GM21381 (cell line): Measurements from ENCODE around the gene HIP1.
A peak's percentile ranks its signal among the peaks of the same experiment; 100 is the strongest.
"Not testable (repeated sequence)": the region's sequence is repeated elsewhere in the genome, so short reads cannot be mapped to it uniquely, and the experiment has no call there.

Experiments
- ATAC-seq: cut with Tn5 transposase; IDR thresholded peaks from one replicate; pipeline ENCODE4 v1.9.1; 2021; ENCODE audit warnings: mild to moderate bottlenecking, moderate library complexity; ENCODE audit not compliant: unreplicated experiment

The HIP1 gene

GRCh38 chr7:75619636-75620035 lies 119.1 kb downstream of the HIP1 start:
- no peak for ATAC-seq

GRCh38 chr7:75617634-75618234 lies 121.0 kb downstream of the HIP1 start:
- ATAC-seq: peak; percentile 60

DNA sequence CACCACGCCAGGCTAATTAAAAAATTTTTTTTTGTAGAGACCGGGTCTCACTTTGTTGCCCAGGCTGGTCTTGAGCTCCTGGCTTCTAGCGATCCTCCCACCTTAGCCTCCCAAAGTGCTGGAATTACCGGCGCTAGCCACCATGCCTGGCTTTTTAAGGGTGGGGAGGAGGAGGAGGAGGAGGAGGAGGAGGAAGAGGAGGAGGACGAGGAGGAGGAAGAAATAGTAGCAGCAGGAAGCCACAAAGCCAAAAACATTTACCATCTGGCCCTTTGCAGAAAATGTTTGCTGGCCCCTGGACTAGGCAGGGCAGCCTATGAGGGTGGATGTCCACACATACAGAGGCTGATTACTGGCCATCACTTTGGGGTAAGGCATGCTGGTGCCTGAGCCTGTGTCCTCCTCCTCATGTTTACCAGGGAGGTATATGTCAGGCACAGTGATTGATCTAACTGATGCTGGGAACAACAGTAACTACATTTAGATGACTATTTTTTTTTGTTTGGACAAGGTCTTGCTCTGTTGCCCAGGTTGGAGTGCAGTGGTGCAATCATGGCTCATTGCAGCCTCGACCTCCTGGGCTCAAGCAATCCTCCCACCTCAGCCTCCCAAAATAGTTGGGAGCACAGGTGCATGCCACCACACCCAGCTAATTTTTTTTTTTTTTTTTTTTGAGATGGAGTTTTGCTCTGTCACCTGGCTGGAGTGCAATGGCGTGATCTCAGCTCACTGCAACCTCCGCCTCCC lies 122.1 kb downstream of the HIP1 start:
- ATAC-seq: no peak

- ATAC-seq: no peak
These were observed 124.3 kb downstream of the HIP1 start for GRCh38 chr7:75614401-75614800.

DNA sequence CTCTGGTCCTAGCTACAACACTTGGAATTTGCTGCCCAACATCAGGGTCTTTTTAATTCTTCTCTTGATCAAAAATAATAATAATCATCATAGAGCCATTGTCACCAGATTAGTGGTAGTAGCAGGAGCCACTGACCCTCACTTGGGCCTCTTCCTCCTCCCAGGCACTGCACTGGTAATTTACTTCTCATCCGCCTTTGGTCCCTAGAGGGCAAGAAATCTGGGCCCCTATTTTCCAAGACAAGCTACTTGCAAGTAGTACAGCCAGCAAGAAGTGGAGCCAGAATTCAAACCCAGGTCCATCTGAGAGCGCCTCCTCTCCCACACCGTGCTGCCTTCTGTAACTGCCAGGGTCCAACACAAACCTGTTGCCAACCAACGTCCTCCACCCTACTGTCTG lies 125.4 kb downstream of the HIP1 start:
- ATAC-seq: no peak

DNA sequence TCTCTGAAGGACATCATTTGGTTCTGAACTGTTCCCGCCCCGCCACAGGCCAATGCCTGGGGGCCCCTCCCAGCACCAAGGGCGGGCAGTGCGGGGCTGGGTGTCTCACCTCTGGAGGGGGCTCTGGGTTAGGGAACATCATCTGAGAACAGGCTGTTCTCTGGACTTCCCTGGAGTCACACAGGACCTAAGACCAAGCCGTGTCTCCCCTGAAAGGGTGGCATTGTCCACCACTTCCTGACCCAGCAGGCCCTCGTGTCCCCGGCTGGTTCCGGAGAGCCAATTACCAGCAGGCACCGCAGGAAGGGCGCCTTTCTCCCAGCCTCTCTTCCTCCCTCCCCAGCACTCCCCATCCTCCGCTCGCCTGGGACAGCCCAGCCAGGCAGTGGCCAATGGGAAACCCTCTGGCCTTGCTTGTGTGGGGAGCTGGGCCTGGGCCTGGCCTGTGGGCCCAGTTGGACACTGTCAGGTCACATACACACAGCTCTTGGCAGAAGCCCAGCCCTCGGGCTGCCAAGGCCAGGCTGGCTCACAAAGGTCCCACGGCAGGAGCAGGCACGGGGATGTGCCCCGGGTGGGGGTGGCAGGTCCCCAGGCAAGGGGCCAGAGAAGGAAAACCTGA lies 127.1 kb downstream of the HIP1 start:
- ATAC-seq: no peak

- not testable (repeated sequence) for ATAC-seq
These were observed 129.3 kb downstream of the HIP1 start for GRCh38 chr7:75609416-75609815.

GRCh38 chr7:75608451-75609122 lies 130.2 kb downstream of the HIP1 start:
- no peak for ATAC-seq

DNA sequence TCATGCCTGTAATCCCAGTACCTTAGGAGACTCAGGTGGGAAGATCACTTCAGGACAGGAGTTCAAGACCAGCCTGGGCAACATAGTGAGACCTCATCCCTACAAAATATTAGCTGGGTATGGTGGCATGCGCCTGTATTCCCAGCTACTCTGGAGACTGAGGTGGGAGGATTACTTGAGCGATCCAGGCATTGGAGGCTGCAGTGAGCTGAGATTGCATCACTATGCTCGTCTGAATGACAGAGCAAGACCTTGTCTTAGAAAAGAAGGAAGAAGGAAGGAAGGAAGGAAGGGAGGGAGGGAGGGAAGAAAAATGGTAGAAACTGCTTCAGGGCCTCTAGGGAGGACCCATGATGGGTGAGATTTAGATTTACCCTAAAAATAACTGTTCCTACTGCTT lies 134.3 kb downstream of the HIP1 start:
- no peak for ATAC-seq

- ATAC-seq: not testable (repeated sequence)
These were observed 135.9 kb downstream of the HIP1 start for GRCh38 chr7:75602831-75603230.

GRCh38 chr7:75601539-75601938 lies 137.2 kb downstream of the HIP1 start:
- no peak for ATAC-seq

DNA sequence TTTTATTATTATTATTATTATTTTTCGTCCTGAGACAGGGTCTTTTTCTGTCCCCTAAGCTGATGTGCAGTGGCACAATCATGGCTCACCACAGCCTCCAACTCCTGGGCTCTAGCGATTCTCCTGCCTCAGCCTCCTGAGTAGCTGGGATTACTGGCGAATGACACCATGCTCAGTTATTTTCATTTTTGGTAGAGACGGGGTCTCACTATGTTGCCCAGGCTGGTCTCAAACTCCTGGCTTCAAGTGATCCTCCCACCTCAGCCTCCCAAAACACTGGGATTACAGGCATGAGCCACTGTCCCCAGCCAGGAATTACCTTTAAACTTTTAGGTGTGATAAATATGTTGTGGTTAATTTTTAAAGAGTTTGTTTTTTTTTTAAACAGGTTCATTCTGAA lies 138.0 kb downstream of the HIP1 start:
- ATAC-seq: not testable (repeated sequence)

DNA sequence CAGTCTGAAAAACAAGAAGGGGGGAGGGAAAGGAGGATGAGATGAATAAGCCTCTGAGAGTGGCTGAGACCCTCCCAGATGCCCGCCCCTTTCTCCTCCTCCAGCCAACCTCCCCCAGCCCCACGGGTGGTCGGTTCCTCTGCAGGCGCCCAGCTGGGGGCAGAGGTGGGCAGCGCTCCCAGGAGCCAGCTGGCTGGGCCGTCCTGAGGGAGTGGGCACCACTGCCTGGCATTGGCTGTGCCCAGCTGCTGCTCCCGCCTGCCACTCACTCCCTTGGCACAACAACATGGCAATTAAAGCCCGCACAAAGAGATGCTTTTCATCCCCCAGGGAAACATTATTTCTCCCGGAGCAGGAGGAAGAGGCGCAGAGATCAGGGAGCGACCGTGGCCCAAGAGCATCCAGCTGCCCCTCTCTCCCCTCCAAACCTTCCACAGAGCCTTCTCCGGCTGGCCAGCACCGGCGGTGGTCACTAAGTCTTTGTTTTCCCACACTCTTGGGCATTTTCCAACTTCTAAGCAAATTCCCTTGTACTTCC lies 139.4 kb downstream of the HIP1 start:
- no peak for ATAC-seq

GRCh38 chr7:75596727-75597614 lies 141.8 kb downstream of the HIP1 start:
- no peak for ATAC-seq

GRCh38 chr7:75595766-75596165 lies 143.0 kb downstream of the HIP1 start:
- no peak for ATAC-seq

GRCh38 chr7:75593500-75594184 lies 145.1 kb downstream of the HIP1 start:
- ATAC-seq: not testable (repeated sequence)

DNA sequence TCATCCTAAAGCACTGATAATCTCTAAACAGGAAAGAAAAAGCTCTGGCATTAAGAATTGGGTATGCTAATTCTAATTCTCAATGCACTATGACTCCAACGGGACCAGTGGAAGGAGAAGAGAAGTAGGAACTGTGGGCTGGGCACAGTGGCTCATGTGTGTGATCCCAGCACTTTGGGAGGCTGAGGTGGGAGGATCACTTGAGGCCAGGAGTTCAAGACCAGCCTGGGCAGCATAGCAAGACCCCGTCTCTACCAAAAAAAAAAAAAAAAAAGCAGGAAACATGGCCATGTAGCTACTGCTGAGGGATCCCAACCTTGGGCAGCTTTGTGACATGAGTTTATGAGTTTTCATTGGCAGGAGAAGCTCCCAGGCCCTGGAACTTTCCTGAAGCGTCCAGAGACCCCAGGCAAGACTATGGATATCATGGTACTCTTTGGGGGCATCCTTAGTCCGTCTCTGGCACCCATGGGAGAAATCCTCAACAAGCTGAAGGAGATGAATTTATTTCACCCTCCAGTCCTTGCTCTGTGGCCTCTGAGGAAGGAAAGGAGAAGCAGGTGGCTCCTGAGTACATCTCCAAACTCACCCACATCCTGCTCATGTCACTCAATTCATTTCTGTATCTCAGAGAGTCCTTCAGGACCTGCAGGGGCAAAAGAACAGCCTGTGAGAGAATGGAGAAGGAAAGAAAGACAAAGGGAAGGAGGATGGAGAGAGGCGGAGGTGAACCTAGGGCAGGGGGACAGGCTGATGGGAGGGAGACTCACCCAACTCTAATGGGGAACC lies 147.1 kb downstream of the HIP1 start:
- ATAC-seq: no peak

DNA sequence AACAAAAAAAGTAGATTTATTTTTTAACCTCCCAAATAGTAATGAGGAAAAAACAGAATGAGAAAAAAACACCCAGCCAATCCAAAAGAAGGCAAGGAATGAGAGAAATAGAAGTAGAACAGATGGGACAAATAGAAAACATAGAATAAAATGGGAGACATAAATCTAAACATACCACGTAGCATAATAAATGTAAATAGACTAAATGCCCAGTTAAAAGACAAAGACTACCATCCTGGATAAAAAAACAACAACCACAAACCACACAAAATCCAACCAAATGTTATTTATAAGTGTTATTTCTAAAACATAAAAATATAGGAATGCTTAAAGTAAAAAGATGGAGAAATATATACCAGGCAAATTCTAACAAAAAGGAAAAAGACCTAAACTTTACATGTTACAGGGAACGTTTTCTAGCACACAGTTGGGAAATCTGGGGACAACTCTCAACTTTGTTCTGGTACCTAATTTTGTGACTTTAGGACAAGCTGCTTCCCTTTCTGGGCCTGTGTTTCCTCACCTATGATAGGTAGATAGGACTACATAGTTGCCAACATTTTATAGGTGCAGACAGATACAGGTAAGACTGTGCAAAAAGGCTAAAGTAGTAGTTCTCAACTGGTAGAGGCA lies 148.3 kb downstream of the HIP1 start:
- no peak for ATAC-seq

DNA sequence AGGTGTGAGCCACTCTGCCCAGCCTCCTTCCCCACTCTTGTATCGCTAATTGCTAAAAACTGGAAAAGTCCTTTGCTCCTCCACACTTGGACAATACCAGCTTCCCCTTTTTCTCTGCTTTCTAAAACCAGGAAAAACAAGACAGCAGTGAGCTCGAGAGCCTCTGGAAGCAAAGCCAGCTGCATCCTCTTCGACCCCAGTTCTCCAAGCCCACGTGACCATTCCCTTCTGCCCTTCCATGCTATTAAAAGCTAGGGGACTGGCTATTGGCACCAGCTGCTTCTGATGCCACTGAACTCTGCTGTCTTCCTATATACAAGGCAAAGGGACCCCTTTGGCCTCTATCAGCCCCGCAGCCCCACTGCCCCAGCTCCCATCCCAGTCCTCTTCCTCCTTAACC lies 154.4 kb downstream of the HIP1 start:
- no peak for ATAC-seq
